OCI-LY1 (cell line): ENCODE results near the gene FHIT.

ENCODE experiments used
- H2AFZ ChIP-seq: fragments of 200-600 bp; sonication (generic), shearing (Covaris generic); 2 replicates; pipeline ENCODE4 v1.6.0; 2014; ENCODE audit warnings: antibody characterized with exemption, mild to moderate bottlenecking, low read length
- H3F3A ChIP-seq: fragments of 200-600 bp; sonication (generic), shearing (Covaris generic); 2 replicates; pipeline ENCODE4 v1.6.0; 2014; ENCODE audit warnings: mild to moderate bottlenecking, antibody characterized with exemption, low read length, moderate library complexity; ENCODE audit not compliant: insufficient read depth
- H3K27ac ChIP-seq: fragments of 200-600 bp; sonication (generic); 2 replicates; pipeline ENCODE4 v1.5.1; 2014; ENCODE audit warnings: low read length, mixed run types, mild to moderate bottlenecking, low read depth; ENCODE audit not compliant: poor library complexity, severe bottlenecking
- H3K27me3 ChIP-seq: fragments of 200-600 bp; sonication (generic); 2 replicates; pipeline ENCODE4 v1.6.0; 2014; ENCODE audit warnings: antibody characterized with exemption, mild to moderate bottlenecking, low read length, moderate library complexity; ENCODE audit not compliant: insufficient read depth
- H3K36me3 ChIP-seq: fragments of 200-600 bp; sonication (generic); 2 replicates; pipeline ENCODE4 v1.6.1; 2014; ENCODE audit warnings: mild to moderate bottlenecking, antibody characterized with exemption, low read length, moderate library complexity, mixed read lengths; ENCODE audit not compliant: insufficient read depth
- H3K4me1 ChIP-seq: fragments of 200-600 bp; sonication (generic); 2 replicates; pipeline ENCODE4 v1.5.1; 2014; ENCODE audit warnings: mild to moderate bottlenecking, low read length, moderate library complexity; ENCODE audit not compliant: insufficient read depth, severe bottlenecking
- H3K4me2 ChIP-seq: fragments of 200-600 bp; sonication (generic), shearing (Covaris generic); 2 replicates; pipeline ENCODE4 v1.6.1; 2014; ENCODE audit warnings: low read length
- H3K4me3 ChIP-seq: fragments of 200-600 bp; sonication (generic); 2 replicates; pipeline ENCODE4 v1.5.1; 2014; ENCODE audit warnings: low read length, low read depth, mild to moderate bottlenecking, mixed read lengths; ENCODE audit not compliant: poor library complexity, severe bottlenecking
- H3K79me2 ChIP-seq: fragments of 200-600 bp; shearing (Covaris generic); 2 replicates; pipeline ENCODE4 v1.6.1; 2016; ENCODE audit warnings: mixed run types, low read length, mixed read lengths; ENCODE audit not compliant: insufficient read depth
- H3K9ac ChIP-seq: fragments of 200-600 bp; sonication (generic), shearing (Covaris generic); 2 replicates; pipeline ENCODE4 v1.6.1; 2014; ENCODE audit warnings: mild to moderate bottlenecking, low read length, mixed read lengths
- H3K9me2 ChIP-seq: fragments of 200-600 bp; sonication (generic), shearing (Covaris generic); 2 replicates; pipeline ENCODE4 v1.6.1; 2014; ENCODE audit warnings: low read depth, mild to moderate bottlenecking, low read length, mixed read lengths
- H3K9me3 ChIP-seq: fragments of 200-600 bp; shearing (Covaris generic); 2 replicates; pipeline ENCODE4 v1.6.1; 2014; ENCODE audit warnings: low read length, mixed read lengths
- H4K20me1 ChIP-seq: fragments of 200-600 bp; sonication (generic), shearing (Covaris generic); 2 replicates; pipeline ENCODE4 v1.6.0; 2016; ENCODE audit warnings: mild to moderate bottlenecking, low read length; ENCODE audit not compliant: insufficient read depth
- EZH2 ChIP-seq: fragments of 200-600 bp; sonication (generic), shearing (Covaris generic); IDR thresholded peaks from 2 replicates; pipeline ENCODE4 v1.8.0; 2017; ENCODE audit warnings: borderline replicate concordance, mixed run types, mild to moderate bottlenecking, antibody characterized with exemption, low read length, moderate library complexity, mixed read lengths
- TF ChIP-seq, protein P1 (sequence below): fragments of 200-600 bp; sonication (generic), shearing (Covaris generic); IDR thresholded peaks from 2 replicates; pipeline ENCODE4 v1.5.1; 2017; ENCODE audit warnings: mild to moderate bottlenecking, antibody characterized with exemption, low read length, moderate library complexity, mixed read lengths

The FHIT gene

DNA sequence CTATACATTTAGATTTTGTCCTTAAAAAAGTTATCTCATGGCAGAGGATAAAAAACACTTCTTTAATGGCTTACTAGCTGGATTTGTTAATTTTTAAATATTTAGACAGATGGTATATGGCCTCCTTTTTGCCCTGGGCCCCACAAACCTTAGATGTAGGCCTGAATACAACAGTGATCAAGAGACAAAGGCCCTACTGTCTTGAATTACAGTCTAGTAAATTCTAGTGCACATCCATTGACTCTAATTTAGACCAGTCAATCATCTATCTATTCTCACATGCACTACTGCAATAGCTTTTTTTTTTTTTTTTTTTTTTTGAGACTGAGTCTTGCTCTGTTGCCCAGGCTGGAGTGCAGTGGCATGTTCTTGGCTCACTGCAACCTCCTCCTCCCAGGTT is 452.8 kb downstream of the FHIT start:
- Histone ChIP-seq H3K9me2 (no peaks in the 10 kb centered on the region), H3K36me3 (no peaks in the 10 kb centered on the region), H3K79me2 (no peaks in the 10 kb centered on the region), H3K9me3 (0 out of 2 replicates have a peak, but pooled peaks cover 2% of the 10 kb centered on the region), H3K27ac (no peak overlapping the region), H3K27me3 (no peaks in the 10 kb centered on the region), H3K9ac (no peak overlapping the region), H3K4me2 (no peak overlapping the region), H3K4me1 (no peaks in the 10 kb centered on the region), H3F3A (no peaks in the 10 kb centered on the region), H2AFZ (no peak overlapping the region), H3K4me3 (no peak overlapping the region), H4K20me1 (no peaks in the 10 kb centered on the region)
- TF ChIP-seq, protein P1, sequence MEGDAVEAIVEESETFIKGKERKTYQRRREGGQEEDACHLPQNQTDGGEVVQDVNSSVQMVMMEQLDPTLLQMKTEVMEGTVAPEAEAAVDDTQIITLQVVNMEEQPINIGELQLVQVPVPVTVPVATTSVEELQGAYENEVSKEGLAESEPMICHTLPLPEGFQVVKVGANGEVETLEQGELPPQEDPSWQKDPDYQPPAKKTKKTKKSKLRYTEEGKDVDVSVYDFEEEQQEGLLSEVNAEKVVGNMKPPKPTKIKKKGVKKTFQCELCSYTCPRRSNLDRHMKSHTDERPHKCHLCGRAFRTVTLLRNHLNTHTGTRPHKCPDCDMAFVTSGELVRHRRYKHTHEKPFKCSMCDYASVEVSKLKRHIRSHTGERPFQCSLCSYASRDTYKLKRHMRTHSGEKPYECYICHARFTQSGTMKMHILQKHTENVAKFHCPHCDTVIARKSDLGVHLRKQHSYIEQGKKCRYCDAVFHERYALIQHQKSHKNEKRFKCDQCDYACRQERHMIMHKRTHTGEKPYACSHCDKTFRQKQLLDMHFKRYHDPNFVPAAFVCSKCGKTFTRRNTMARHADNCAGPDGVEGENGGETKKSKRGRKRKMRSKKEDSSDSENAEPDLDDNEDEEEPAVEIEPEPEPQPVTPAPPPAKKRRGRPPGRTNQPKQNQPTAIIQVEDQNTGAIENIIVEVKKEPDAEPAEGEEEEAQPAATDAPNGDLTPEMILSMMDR, result no peak
- no peak for TF ChIP-seq EZH2

DNA sequence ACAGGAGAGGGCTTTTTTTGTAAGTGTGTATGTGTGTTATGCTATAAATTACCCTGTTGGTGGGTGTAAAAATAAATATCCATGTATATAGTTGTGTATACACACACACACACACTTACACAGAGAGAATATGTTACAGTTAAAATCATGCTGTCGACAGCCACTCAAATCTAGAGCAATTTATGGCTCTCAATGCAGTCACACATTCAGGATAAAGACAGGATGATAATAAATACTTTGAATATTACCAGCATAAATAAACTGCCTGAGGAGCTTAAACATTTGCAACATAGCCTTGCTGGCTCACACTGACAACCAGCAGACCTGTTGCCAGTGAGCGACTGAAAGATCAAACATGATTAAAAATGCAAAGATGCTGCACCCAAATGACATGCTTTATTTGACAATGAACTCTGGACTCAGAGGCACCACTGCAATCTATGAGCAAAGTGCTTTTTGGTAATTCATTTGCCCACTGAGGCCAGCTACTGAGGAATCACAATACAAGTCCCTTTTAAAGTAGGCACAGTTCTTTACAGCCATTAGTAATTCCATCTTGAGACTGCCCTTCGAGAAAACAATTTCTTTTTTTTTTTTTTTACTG is 458.9 kb downstream of the FHIT start:
- Histone ChIP-seq H3K36me3 (no peaks in the 10 kb centered on the region), H2AFZ (no peak overlapping the region), H3K27ac (no peak overlapping the region), H3F3A (no peaks in the 10 kb centered on the region), H3K9me3 (0 out of 2 replicates have a peak, but pooled peaks cover 2% of the 10 kb centered on the region), H3K4me2 (no peak overlapping the region), H3K27me3 (no peaks in the 10 kb centered on the region), H3K4me3 (no peak overlapping the region), H4K20me1 (no peaks in the 10 kb centered on the region), H3K9ac (no peak overlapping the region), H3K4me1 (no peaks in the 10 kb centered on the region), H3K9me2 (no peaks in the 10 kb centered on the region), H3K79me2 (no peaks in the 10 kb centered on the region)
- no peak for TF ChIP-seq EZH2
- TF ChIP-seq, protein P1, result no peak

DNA sequence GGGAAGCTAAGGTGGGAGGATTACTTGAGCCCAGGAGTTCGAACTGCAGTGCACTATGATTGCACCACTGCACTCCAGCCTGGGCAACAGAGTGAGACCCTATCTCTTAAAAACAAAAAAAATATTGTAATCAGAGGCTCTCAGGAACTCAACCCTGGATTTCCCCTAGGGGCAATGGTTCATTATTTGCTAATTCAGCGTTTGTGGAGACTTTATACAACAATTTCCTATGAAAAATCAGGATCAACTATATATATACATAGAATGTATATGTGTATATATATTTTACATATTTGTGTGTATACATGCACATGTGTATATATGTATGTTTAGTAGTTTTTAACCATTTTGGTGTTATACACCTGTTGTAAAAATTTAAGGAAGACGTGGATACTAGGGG is 463.1 kb downstream of the FHIT start:
- Histone ChIP-seq H3F3A (no peaks in the 10 kb centered on the region), H3K9me2 (no peaks in the 10 kb centered on the region), H3K27me3 (no peaks in the 10 kb centered on the region), H3K27ac (no peak overlapping the region), H3K4me3 (no peak overlapping the region), H3K9ac (no peak overlapping the region), H3K79me2 (no peaks in the 10 kb centered on the region), H3K4me2 (no peak overlapping the region), H2AFZ (no peak overlapping the region), H3K4me1 (no peaks in the 10 kb centered on the region), H3K36me3 (no peaks in the 10 kb centered on the region), H4K20me1 (no peaks in the 10 kb centered on the region), H3K9me3 (no peaks in the 10 kb centered on the region)
- TF ChIP-seq, protein P1, result no peak
- no peak for TF ChIP-seq EZH2
